Fibroblast of the aortic adventitia (primary cell): Measurements from ENCODE around the gene RPS6KA1. TPM values are rescaled to one million over a fixed set of nuclear protein-coding genes. Genes with fewer than 3 reads are reported as not detected.
A peak's percentile ranks its signal among the peaks of the same experiment; 100 is the strongest.

Experiments used
- DNase-seq: peaks from one replicate; pipeline ENCODE4 v3.0.0-alpha.2; 2010; ENCODE audit warnings: low read depth
- H3K4me3 ChIP-seq: 2 replicates; pipeline ENCODE4 v1.5.1; 2011; ENCODE audit warnings: low read depth, mild to moderate bottlenecking, control low read depth, low read length, moderate library complexity
- CTCF ChIP-seq: IDR thresholded peaks from 2 replicates; pipeline ENCODE4 v1.5.1; 2011; ENCODE audit warnings: mild to moderate bottlenecking, low read length, control low read depth, inconsistent platforms; ENCODE audit not compliant: insufficient read depth
- total RNA-seq: library from RNA; depleted of rRNA; stranded (reverse); fragments of >200 nt; gene quantifications from 2 replicates; pipeline ENCODE4 v1.2.3, GENCODE V29; 2012; ENCODE audit warnings: low replicate concordance

Gene RPS6KA1
- total RNA-seq, 1 donor: 1.3 TPM

GRCh38 chr1:26538480-26539412, 9.2 kb downstream of the RPS6KA1 start:
- DNase-seq: peak; percentile 38
- no peak overlapping the region for H3K4me3 ChIP-seq
- TF ChIP-seq CTCF: peak; percentile 51

- no peak for TF ChIP-seq CTCF
- no peak for DNase-seq
- no peak overlapping the region for H3K4me3 ChIP-seq
Observed at GRCh38 chr1:26539722-26540121, 10.2 kb downstream of the RPS6KA1 start.

GRCh38 chr1:26540351-26540750, 10.8 kb downstream of the RPS6KA1 start:
- no peak for TF ChIP-seq CTCF
- no peak for DNase-seq

GRCh38 chr1:26541431-26541815, 11.9 kb downstream of the RPS6KA1 start:
- no peak for TF ChIP-seq CTCF
- DNase-seq: no peak
- H3K4me3 ChIP-seq: no peak overlapping the region

More at GRCh38 chr1:26540351-26540750, 10.8 kb downstream of the RPS6KA1 start:
- H3K4me3 ChIP-seq: no peak overlapping the region

- no peak overlapping the region for H3K4me3 ChIP-seq
- DNase-seq: peak; percentile 71
- peak; percentile 35 for TF ChIP-seq CTCF
Observed at GRCh38 chr1:26541816-26542711, 12.5 kb downstream of the RPS6KA1 start.

- no peak overlapping the region for H3K4me3 ChIP-seq
- no peak for DNase-seq
- no peak for TF ChIP-seq CTCF
Observed at GRCh38 chr1:26542771-26543451, 13.3 kb downstream of the RPS6KA1 start.
